HG03442 (cell line): ENCODE results near the gene PLTP.
A peak's percentile ranks its signal among the peaks of the same experiment; 100 is the strongest.
"Not testable (repeated sequence)": the region's sequence is repeated elsewhere in the genome, so short reads cannot be mapped to it uniquely, and the experiment has no call there.

Experiments
- ATAC-seq: cut with Tn5 transposase; IDR thresholded peaks from one replicate; pipeline ENCODE4 v1.9.1; 2021; ENCODE audit warnings: mild to moderate bottlenecking, moderate library complexity; ENCODE audit not compliant: unreplicated experiment

The PLTP gene

GRCh38 chr20:45901332-45901731, 10.6 kb downstream of the PLTP start:
- not testable (repeated sequence) for ATAC-seq

DNA sequence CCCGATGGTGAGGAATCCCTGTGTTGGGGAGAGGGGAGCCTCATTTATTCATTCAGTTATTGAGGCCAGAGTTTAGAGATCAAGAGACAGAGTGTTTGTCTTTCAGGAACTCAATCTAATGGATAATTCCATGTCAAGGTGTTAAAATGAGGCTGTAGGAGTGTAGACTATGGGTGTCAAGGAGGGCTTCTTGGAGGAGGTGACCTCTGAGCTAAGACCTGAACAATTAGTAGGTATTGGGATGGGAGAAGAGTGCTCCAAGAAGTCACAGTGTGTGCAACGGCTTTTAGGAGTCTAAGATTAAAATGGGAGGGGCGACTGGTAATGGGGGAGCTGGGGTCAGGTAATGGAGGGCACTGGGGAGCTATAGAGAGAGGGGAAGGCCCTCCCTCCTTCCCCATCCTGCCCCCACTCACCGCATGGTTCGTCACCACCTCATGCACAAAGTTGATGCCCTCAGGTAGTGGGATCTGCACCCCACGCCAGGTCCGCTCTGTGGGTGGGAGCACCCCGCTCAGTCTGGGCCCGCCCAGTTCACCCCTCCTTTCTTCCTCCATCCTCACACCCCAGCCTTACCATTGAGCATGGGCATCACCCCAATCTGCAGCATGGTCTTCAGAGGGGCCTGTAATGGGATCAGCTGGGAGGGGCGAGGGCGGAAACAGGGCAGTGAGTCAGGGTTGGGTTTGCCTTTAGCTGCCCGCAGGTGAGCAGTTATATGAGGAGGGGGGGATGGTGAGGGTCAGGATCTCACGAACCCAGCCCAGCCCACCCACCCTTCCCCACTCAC, 12.7 kb downstream of the PLTP start:
- no peak for ATAC-seq

- ATAC-seq = no peak
Observed at GRCh38 chr20:45898285-45898684, 13.7 kb downstream of the PLTP start.

- no peak for ATAC-seq
Observed at GRCh38 chr20:45897692-45898091, 14.3 kb downstream of the PLTP start.

GRCh38 chr20:45897289-45897688, 14.7 kb downstream of the PLTP start:
- no peak for ATAC-seq

GRCh38 chr20:45896641-45897161, 15.3 kb downstream of the PLTP start:
- ATAC-seq = no peak

GRCh38 chr20:45894797-45895196, 17.2 kb downstream of the PLTP start:
- no peak for ATAC-seq

GRCh38 chr20:45893831-45894230, 18.1 kb downstream of the PLTP start:
- no peak for ATAC-seq

DNA sequence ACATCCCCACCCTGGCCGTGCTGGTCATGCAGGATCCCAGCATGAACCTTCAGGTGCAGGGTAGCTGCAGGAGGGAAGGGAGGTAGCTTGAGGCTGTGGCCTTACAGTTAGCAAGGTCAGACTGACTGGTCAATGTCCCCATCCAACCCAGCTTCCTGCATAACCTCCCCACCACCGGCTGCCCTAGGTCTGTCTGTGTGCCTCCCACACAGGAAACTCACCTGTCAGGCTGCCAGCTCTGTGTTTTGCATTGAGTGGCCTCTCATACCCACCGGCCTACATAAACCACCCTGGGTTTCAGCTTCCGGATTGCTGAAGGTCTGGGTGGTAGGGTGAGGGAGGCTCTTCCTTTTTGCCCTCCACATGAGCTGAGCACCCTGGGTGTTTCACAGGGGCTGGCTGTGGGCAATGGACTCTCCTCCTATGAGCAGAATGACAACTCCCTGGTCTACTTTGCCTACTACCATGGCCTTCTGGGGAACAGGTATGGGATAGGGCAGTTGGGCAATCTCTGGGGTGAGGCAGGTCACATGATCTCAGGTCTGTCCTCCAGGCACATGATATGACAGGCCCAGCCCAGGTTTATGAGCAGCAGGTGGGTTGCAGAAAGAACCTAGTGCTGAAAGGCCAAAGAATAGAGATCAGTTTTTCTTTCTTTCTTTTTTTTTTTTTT, 19.0 kb downstream of the PLTP start:
- no peak for ATAC-seq

DNA sequence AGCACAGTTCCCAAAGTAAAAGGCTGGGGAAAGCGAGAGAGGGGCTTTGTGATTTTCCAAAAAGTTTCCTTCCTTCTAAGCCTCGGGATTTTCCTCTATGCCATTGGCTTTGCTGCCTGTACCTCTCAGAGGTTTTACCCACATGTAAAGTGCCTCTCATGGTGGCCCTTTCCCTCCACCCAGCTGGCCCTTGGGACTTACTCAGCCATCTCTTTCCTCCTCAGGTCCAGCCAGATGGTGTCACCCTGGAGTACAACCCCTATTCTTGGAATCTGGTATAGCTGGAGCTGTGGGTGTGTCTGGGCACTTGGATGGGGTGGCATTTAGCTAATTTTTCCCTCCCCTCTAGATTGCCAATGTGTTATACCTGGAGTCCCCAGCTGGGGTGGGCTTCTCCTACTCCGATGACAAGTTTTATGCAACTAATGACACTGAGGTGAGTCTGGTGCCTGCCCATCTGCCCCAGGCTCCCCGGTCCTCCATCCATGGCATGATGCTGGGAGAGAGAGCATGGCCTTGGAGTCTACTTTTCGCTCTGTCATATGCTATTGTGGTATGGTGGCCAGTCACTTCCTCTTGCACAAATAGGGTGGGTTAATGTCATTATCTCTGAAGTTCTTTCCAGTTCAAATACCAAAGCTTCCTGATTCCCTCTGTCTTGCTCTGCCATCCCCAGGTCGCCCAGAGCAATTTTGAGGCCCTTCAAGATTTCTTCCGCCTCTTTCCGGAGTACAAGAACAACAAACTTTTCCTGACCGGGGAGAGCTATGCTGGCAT, 19.7 kb downstream of the PLTP start:
- no peak for ATAC-seq

DNA sequence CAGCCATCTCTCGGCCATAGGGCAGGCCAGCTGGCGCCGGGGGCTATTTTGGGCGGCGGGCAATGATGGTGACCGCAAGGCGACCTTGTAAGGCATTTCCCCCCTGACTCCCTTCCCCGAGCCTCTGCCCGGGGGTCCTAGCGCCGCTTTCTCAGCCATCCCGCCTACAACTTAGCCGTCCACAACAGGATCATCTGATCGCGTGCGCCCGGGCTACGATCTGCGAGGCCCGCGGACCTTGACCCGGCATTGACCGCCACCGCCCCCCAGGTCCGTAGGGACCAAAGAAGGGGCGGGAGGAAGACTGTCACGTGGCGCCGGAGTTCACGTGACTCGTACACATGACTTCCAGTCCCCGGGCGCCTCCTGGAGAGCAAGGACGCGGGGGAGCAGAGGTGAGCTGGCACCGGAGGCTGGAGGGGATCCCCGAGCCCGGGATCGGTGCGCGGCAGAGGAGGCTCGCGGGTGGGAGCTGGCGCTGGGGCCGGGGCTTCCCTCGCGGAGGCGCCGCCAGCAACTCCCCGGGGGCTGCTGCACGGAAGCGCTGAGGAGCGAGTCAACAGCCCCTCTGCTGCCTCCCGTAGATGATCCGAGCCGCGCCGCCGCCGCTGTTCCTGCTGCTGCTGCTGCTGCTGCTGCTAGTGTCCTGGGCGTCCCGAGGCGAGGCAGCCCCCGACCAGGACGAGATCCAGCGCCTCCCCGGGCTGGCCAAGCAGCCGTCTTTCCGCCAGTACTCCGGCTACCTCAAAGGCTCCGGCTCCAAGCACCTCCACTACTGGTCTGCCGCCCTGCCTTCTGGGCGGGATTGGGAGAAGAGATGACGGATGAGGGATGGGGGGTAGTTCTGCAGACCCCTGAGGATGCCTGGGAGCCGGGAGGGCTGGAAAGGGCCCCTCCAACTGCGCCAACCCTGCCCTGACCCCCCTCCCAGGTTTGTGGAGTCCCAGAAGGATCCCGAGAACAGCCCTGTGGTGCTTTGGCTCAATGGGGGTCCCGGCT, 20.7 kb downstream of the PLTP start, which contains the start of the genes CTSA and NEURL2:
TSS of gene CTSA (plus strand) at position 351 of the 999 bp plus-strand sequence. CDS start at position 585, 234 bp downstream.
TSS of gene NEURL2 (minus strand) at position 224 of the 999 bp plus-strand sequence. CDS start at position 7, 217 bp downstream.
- ATAC-seq = peak; percentile 80

DNA sequence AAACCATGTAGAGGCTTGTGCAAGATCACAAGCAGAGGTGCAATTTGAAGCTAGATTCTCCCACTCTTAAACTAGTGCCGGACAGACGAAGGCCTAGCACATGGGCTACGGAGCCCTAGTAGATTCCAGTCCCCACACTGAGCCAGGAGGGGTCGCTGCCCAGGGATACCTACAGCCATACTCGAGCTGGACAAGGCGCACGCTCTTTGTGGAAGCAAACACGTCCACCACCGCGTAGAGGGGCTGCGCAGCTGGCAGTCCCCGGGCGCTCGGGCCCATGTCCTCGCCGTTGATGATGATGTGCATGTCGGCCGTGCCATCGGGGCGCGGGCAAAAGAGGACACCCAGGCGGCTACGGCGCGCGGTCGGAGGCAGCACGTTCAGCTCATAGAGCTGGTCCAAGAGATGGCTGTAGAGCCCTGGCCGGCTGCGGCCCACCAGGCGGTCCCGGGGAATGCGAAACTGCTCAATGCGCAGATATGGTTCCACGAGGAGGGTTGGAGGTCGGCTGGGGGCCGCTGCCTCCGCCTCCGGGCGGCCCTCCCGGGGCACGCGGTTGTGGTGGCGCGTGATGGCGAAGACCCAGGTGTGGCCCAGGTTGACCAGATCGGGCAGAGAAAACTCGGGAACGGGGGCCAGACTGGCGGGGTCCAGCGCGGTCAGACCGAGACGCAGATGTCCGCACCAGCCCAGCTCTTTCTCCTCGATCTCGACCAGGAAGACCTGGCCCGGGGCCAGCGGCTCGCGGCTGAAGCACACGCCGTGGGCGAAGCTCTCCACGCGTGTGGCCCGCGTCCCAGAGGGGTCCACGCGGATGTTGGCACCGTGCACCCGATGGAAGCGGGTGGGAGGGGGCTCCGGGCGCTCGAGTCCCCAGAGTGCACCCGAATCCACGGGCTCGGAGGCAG, 21.6 kb downstream of the PLTP start:
- peak; percentile 27 for ATAC-seq

DNA sequence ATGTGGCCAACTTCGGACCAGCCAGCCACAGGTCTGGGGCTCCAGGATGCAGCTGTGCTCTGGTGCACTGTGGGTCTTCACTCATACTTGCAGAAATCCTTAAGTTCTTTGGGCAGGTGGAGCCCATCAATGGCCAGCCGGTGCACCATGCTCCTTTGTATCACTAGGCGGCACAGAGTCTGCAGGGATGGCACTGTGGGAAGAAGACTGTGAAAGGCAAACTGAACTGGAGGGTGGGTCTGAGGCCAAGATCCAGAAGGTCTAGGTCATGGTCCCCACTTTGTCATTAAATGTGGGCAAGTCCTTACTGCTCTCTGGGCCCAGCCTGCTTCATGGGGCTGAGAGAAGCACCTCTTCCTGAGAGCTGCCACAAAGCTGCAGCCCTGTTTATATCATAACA, 23.3 kb downstream of the PLTP start:
- ATAC-seq = no peak

- ATAC-seq = no peak
Observed at GRCh38 chr20:45887346-45887715, 24.6 kb downstream of the PLTP start, which contains the start of gene SPATA25. SPATA25 (minus strand) TSS chr20:45887622; CDS start chr20:45887590, 32 bp downstream.

GRCh38 chr20:45886590-45887345, 25.2 kb downstream of the PLTP start:
- ATAC-seq = no peak

GRCh38 chr20:45883100-45883469, 28.9 kb downstream of the PLTP start:
- no peak for ATAC-seq

GRCh38 chr20:45882469-45883099, 29.4 kb downstream of the PLTP start:
- no peak for ATAC-seq
